HepG2 (cell line): ENCODE results near the gene HIVEP2. TPM values are rescaled to one million over a fixed set of nuclear protein-coding genes. Genes with fewer than 3 reads are reported as not detected.

Source experiments
- ATAC-seq: fragments of 200-7000 bp; cut with Tn5 transposase; 3 replicates; pipeline ENCODE4 v1.9.1; 2020; ENCODE audit warnings: mild to moderate bottlenecking, moderate library complexity
- BruUV-seq: library from RNA; stranded (reverse); fragments of 400-500 nt; replicated peaks from 2 replicates; lab custom pipeline; 2021; lab: Mats Ljungman, UMichigan
- CTCF ChIA-PET: fragments of 300-600 bp; formaldehyde crosslinking; extraction: SDS; loops from one replicate; lab custom pipeline; 2021; ENCODE audit warnings: low total read pairs, inconsistent platforms, low intra/inter-chr PET ratio; lab: Yijun Ruan, JAX
- POLR2A ChIA-PET: fragments of 350-600 bp; sonication (Branson Sonifier 250); formaldehyde crosslinking; loops from one replicate; lab custom pipeline; 2020; ENCODE audit warnings: antibody characterized with exemption, inconsistent platforms; lab: Yijun Ruan, JAX
- DNase-seq: peaks from one replicate; pipeline ENCODE4 v3.0.0-alpha.2; 2015; ENCODE audit warnings: low spot score
- FAIRE-seq: peaks from 3 replicates; lab custom pipeline; 2011; peaks lifted over from hg19 to GRCh38; lab: Jason Lieb, UNC
- H2AFZ ChIP-seq: one replicate; pipeline ENCODE4 v1.6.1; 2011; ENCODE audit warnings: low read length, inconsistent platforms
- H3K27ac ChIP-seq: fragments of 300-600 bp; 3 replicates; pipeline ENCODE4 v1.8.0; 2011; ENCODE audit warnings: mixed run types, mild to moderate bottlenecking, mixed read lengths, low read length, inconsistent platforms; ENCODE audit not compliant: insufficient read depth; ENCODE audit errors: extremely low read length
- H3K27me3 ChIP-seq, 2 experiments: fragments of 200-600 bp in 1 of 2; 2 replicates in 1 of 2; 3 replicates in 1 of 2; pipeline versions ENCODE4 v1.6.0 to v1.8.0; 2011; ENCODE audit warnings: low read length in 2 of 2, mild to moderate bottlenecking in 2 of 2, moderate library complexity in 2 of 2, inconsistent platforms in 1 of 2; ENCODE audit not compliant: insufficient read depth in 2 of 2, control insufficient read depth in 1 of 2
- H3K36me3 ChIP-seq, 2 experiments: fragments of 200-600 bp in 1 of 2; replicated peaks in 1 of 2; 2 replicates in 1 of 2; 3 replicates in 1 of 2; pipeline versions ENCODE4 v1.5.1 to v1.8.0; 2011; ENCODE audit warnings: low read length in 2 of 2, inconsistent platforms in 1 of 2; ENCODE audit not compliant: insufficient read depth in 2 of 2, control insufficient read depth in 1 of 2
- H3K4me1 ChIP-seq: 2 replicates; pipeline ENCODE4 v1.5.1; 2012; ENCODE audit warnings: low read length, inconsistent platforms; ENCODE audit not compliant: insufficient read depth
- H3K4me2 ChIP-seq: 2 replicates; pipeline ENCODE4 v1.6.0; 2011; ENCODE audit warnings: low read depth, low read length, inconsistent platforms
- H3K4me3 ChIP-seq, 3 experiments: fragments of 200-600 bp in 1 of 3; sonication (generic), shearing (Covaris generic) in 1 of 3; replicated peaks in 1 of 3; 2 replicates each; pipeline ENCODE4 v1.5.1; 2011 to 2016; ENCODE audit warnings: low read length in 3 of 3, inconsistent platforms in 2 of 3, low read depth in 2 of 3, mild to moderate bottlenecking in 2 of 3, control low read depth in 1 of 3, mixed read lengths in 1 of 3; ENCODE audit not compliant: insufficient read depth in 1 of 3
- H3K79me2 ChIP-seq: one replicate; pipeline ENCODE4 v1.6.1; 2011; ENCODE audit warnings: low read length, inconsistent platforms; ENCODE audit not compliant: insufficient read depth
- H3K9ac ChIP-seq: 2 replicates; pipeline ENCODE4 v1.6.0; 2011; ENCODE audit warnings: mild to moderate bottlenecking, low read depth, low read length, inconsistent platforms; ENCODE audit not compliant: insufficient read depth
- H3K9me3 ChIP-seq: 2 replicates; pipeline ENCODE4 v1.5.1; 2012; ENCODE audit warnings: mild to moderate bottlenecking, low read length
- H4K20me1 ChIP-seq: 2 replicates; pipeline ENCODE4 v1.6.0; 2011; ENCODE audit warnings: inconsistent platforms, mild to moderate bottlenecking, low read length, moderate library complexity; ENCODE audit not compliant: insufficient read depth
- GMEB1 ChIP-seq: sonication (generic); formaldehyde crosslinking; IDR thresholded peaks from 2 replicates; pipeline ENCODE4 v1.5.1; 2020; ENCODE audit warnings: missing genetic modification reagents, mild to moderate bottlenecking, borderline replicate concordance
- HCFC1 ChIP-seq: fragments of 150-350 bp; IDR thresholded peaks from 2 replicates; pipeline ENCODE4 v1.6.1; 2014; ENCODE audit warnings: low read depth, low read length
- HHEX ChIP-seq: IDR thresholded peaks from 2 replicates; pipeline ENCODE4 v1.6.1; 2016; ENCODE audit warnings: control low read depth
- JDP2 ChIP-seq: sonication (generic); formaldehyde crosslinking; IDR thresholded peaks from 2 replicates; pipeline ENCODE4 v1.8.1; 2022; ENCODE audit warnings: missing genetic modification reagents, borderline replicate concordance
- LBX2 ChIP-seq: sonication (generic); formaldehyde crosslinking; IDR thresholded peaks from 2 replicates; pipeline ENCODE4 v1.5.0; 2020; ENCODE audit warnings: missing genetic modification reagents, mild to moderate bottlenecking, borderline replicate concordance
- NR1H2 ChIP-seq: sonication (generic); formaldehyde crosslinking; IDR thresholded peaks from 2 replicates; pipeline ENCODE4 v1.8.1; 2022; ENCODE audit warnings: low read depth, missing genetic modification reagents, borderline replicate concordance
- SP1 ChIP-seq, 2 experiments: fragments of 450-650 bp in 1 of 2; sonication (generic) in 1 of 2; formaldehyde crosslinking in 1 of 2; IDR thresholded peaks; 2 replicates each; pipeline versions ENCODE4 v1.4.0 to v1.6.1; 2016 to 2020; ENCODE audit warnings: missing genetic modification reagents in 1 of 2
- TBX2 ChIP-seq: sonication (generic); formaldehyde crosslinking; IDR thresholded peaks from 2 replicates; pipeline ENCODE4 v1.5.0; 2020; ENCODE audit warnings: missing genetic modification reagents, mild to moderate bottlenecking, borderline replicate concordance
- ZBTB7B ChIP-seq: sonication (generic); formaldehyde crosslinking; IDR thresholded peaks from 2 replicates; pipeline ENCODE4 v1.4.0; 2020; ENCODE audit warnings: missing genetic modification reagents
- ZC3H4 ChIP-seq: sonication (generic); formaldehyde crosslinking; IDR thresholded peaks from 2 replicates; pipeline ENCODE4 v1.4.0; 2020; ENCODE audit warnings: missing genetic modification reagents, borderline replicate concordance
- ZFP37 ChIP-seq: sonication (generic); formaldehyde crosslinking; IDR thresholded peaks from 2 replicates; pipeline ENCODE4 v1.4.0; 2020; ENCODE audit warnings: missing genetic modification reagents, borderline replicate concordance
- ZNF143 ChIP-seq: sonication (generic); formaldehyde crosslinking; IDR thresholded peaks from 2 replicates; pipeline ENCODE4 v1.4.0; 2020; ENCODE audit warnings: missing genetic modification reagents
- ZNF335 ChIP-seq: sonication (generic); formaldehyde crosslinking; IDR thresholded peaks from 2 replicates; pipeline ENCODE4 v1.4.0; 2020; ENCODE audit warnings: missing genetic modification reagents
- ZNF383 ChIP-seq: sonication (generic); formaldehyde crosslinking; IDR thresholded peaks from 2 replicates; pipeline ENCODE4 v1.4.0; 2020; ENCODE audit warnings: missing genetic modification reagents, mild to moderate bottlenecking, borderline replicate concordance
- ZNF567 ChIP-seq: sonication (generic); formaldehyde crosslinking; IDR thresholded peaks from 2 replicates; pipeline ENCODE4 v1.8.1; 2023; ENCODE audit warnings: mild to moderate bottlenecking, missing genetic modification reagents, borderline replicate concordance
- ZNF691 ChIP-seq: sonication (generic); formaldehyde crosslinking; IDR thresholded peaks from 2 replicates; pipeline ENCODE4 v1.4.0; 2020; ENCODE audit warnings: missing genetic modification reagents, low read depth, mild to moderate bottlenecking, borderline replicate concordance
- ZNF703 ChIP-seq: sonication (generic); formaldehyde crosslinking; IDR thresholded peaks from 2 replicates; pipeline ENCODE4 v1.5.1; 2020; ENCODE audit warnings: missing genetic modification reagents, mild to moderate bottlenecking, moderate library complexity, borderline replicate concordance
- WGBS: methylation state at CpG from one replicate; pipeline ENCODE4 v1.1.6; 2017; ENCODE audit warnings: low lambda C conversion rate; 5-methylcytosine and 5-hydroxymethylcytosine counted together
- in situ Hi-C: cut with HindIII; loops from 2 replicates; pipeline ENCODE4 v1.10.0; 2017; ENCODE audit warnings: low pct_unique_long_range_greater_than_20kb; ENCODE audit not compliant: extremely low pct_ligation_motif_present
- intact Hi-C: fragments of 100-400 bp; cut with micrococcal nuclease; formaldehyde crosslinking; loops from one replicate; pipeline ENCODE4 v1.10.0; 2022; ENCODE audit not compliant: unreplicated experiment
- polyA plus RNA-seq, 8 experiments: library from polyadenylated mRNA; depleted of rRNA in 3 of 8; stranded (reverse) in 7 of 8; unstranded in 1 of 8; fragments of >200 nt; fragmentation: Illumina TruSeq in 4 of 8; extraction: Trizol in 4 of 8; gene quantifications; 2 replicates each; pipeline versions ENCODE4 v1.2.1 to v1.2.3, GENCODE V29; 2011 to 2016; ENCODE audit warnings: low read depth in 4 of 8, missing spikeins in 1 of 8, mixed read lengths in 1 of 8; ENCODE audit not compliant: insufficient read depth in 1 of 8
- total RNA-seq, 5 experiments: library from RNA; depleted of rRNA; stranded (reverse); fragments of >200 nt; fragmentation: Illumina TruSeq; extraction: Trizol; gene quantifications; 2 replicates each; pipeline ENCODE4 v1.2.3, GENCODE V29; 2016; ENCODE audit warnings: low read depth in 1 of 5

The HIVEP2 gene
- total and polyA plus RNA-seq, 2 of the 13 experiments (the other 11 are each of a cell fraction or from before 2014, with no cell fraction given), result 3.4 to 12.9 TPM

- BruUV-seq, result no TSS peak
- peaks cover 13% of the 10 kb centered on the region for H3K4me1 ChIP-seq
- no peaks in the 10 kb centered on the region for H3K9me3 ChIP-seq
- no peaks in the 10 kb centered on the region for H4K20me1 ChIP-seq
- in situ Hi-C loops, result no loop called here
- no peaks in the 10 kb centered on the region for H3K36me3 ChIP-seq
- no peak for TF ChIP-seq GMEB1 (CRISPR knock-in tag)
- TF ChIP-seq HHEX, result no peak
- no peak for TF ChIP-seq ZNF143 (CRISPR knock-in tag)
- no peak for TF ChIP-seq JDP2 (CRISPR knock-in tag)
- no peak for TF ChIP-seq ZNF335
- TF ChIP-seq ZNF567 (CRISPR knock-in tag), result no peak
- TF ChIP-seq ZC3H4 (CRISPR knock-in tag), result no peak
- TF ChIP-seq NR1H2 (CRISPR knock-in tag), result no peak
- TF ChIP-seq SP1 (IDR thresholded peaks at IDR 0.05), result no peak
- TF ChIP-seq SP1 (CRISPR knock-in tag; IDR thresholded peaks at IDR 0.05), result no peak
- no peak for TF ChIP-seq LBX2 (CRISPR knock-in tag)
- TF ChIP-seq ZBTB7B (CRISPR knock-in tag), result no peak
- TF ChIP-seq ZNF703 (CRISPR knock-in tag), result no peak
- no peak for TF ChIP-seq ZFP37 (CRISPR knock-in tag)
- no peak for TF ChIP-seq ZNF383 (CRISPR knock-in tag)
- no peak for TF ChIP-seq TBX2 (CRISPR knock-in tag)
- TF ChIP-seq ZNF691 (CRISPR knock-in tag), result no peak
- TF ChIP-seq HCFC1, result no peak
- TF ChIP-seq, all 625 proteins: peak for 0
- Histone ChIP-seq H3K4me2 (no peak overlapping the region), H3K9ac (no peak overlapping the region), H3K27ac (no peak overlapping the region), H3K4me3 (no peak overlapping the region), H3K79me2 (no peaks in the 10 kb centered on the region), H2AFZ (no peak overlapping the region), H3K27me3 (no peaks in the 10 kb centered on the region)
- intact Hi-C loops, result no loop called here
- no peak for ATAC-seq
- CTCF ChIA-PET, result no interaction called here
- 94% methylated on average over 1 of the region's 1 CpG for WGBS
- no peak for DNase-seq
- POLR2A ChIA-PET, result no interaction called here
- no peak for FAIRE-seq
Observed at GRCh38 chr6:142825760-142826159, 119.2 kb downstream of the HIVEP2 start.
